Activated B cell treated with CpG ODN at 0.5 μM for 24 hours (primary cell): Measurements from ENCODE around the gene MAP3K15. TPM values are rescaled to one million over a fixed set of nuclear protein-coding genes. Genes with fewer than 3 reads are reported as not detected.
A peak's percentile ranks its signal among the peaks of the same experiment; 100 is the strongest.

Experiments used
- ATAC-seq: fragments of 200-7000 bp; cut with Tn5 transposase; one replicate; pipeline ENCODE4 v1.10.0; 2021; ENCODE audit warnings: low read depth, mild to moderate bottlenecking, moderate library complexity
- CTCF ChIA-PET: fragments of 350-600 bp; sonication (Branson Sonifier 250); formaldehyde crosslinking; loops from one replicate; lab custom pipeline; 2021; ENCODE audit warnings: antibody characterized with exemption; lab: Charles Lee
- POLR2A ChIA-PET: fragments of 350-600 bp; sonication (Branson Sonifier 250); formaldehyde crosslinking; loops from one replicate; lab custom pipeline; 2021; ENCODE audit warnings: antibody characterized with exemption; lab: Charles Lee
- DNase-seq: peaks from one replicate; pipeline ENCODE4 v3.0.0; 2022
- H3K27ac Mint-ChIP-seq: one replicate; pipeline ENCODE4 v1.8.0; 2020; ENCODE audit warnings: mixed read lengths
- H3K27me3 Mint-ChIP-seq: one replicate; pipeline ENCODE4 v1.8.0; 2021; ENCODE audit warnings: mixed read lengths
- H3K36me3 Mint-ChIP-seq: one replicate; pipeline ENCODE4 v1.8.0; 2021; ENCODE audit warnings: low read depth, mixed read lengths
- H3K4me1 Mint-ChIP-seq: one replicate; pipeline ENCODE4 v1.8.0; 2021; ENCODE audit warnings: mixed read lengths
- H3K4me3 Mint-ChIP-seq: one replicate; pipeline ENCODE4 v1.8.0; 2020; ENCODE audit warnings: mild to moderate bottlenecking, mixed read lengths
- H3K9me3 Mint-ChIP-seq: one replicate; pipeline ENCODE4 v1.8.0; 2020; ENCODE audit warnings: mixed read lengths
- intact Hi-C: fragments of 100-400 bp; cut with micrococcal nuclease; formaldehyde crosslinking; loops from one replicate; pipeline ENCODE4 v1.15.1; 2024
- total RNA-seq: library from RNA; stranded (reverse); gene quantifications from 2 replicates; pipeline ENCODE4 v1.2.3, GENCODE V29; 2022
- TF ChIP-seq, protein P1 (sequence below): fragments of 200-600 bp; IDR thresholded peaks from one replicate; pipeline ENCODE4 v1.8.0; 2022; ENCODE audit warnings: antibody characterized with exemption, mild to moderate bottlenecking

Gene MAP3K15
- total RNA-seq, 1 donor from 2014 or later, result 0.11 TPM

DNA sequence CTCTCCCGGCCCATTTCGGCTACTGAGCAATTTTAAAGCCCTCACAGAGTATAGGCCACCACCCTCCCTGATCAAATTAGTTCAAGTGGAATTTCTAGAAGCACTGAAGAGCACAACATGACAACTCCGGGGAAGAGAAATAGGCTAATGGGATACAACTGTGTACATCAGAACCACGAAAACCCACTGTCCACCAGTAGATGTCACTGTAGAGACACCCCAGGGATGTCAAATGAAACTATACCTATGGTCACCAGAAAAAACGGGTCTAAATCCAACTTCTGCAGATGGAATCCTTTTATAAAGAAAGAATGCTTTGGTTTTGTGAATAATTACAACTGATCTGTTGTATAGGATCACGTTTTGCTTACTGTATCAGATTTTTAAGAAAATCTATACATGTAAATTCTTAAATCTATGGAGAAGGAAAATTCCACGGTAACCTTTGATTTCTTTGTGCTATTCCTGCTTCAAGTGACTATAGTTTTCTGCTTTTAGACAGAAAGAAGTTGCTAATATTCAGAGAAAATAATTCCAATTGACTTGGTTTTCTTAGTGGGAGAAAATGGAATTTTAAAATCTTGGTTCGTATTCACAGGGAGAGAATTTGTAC is 29.5 kb upstream of the MAP3K15 start:
- Mint-ChIP-seq H3K36me3 (peaks cover 76% of the 10 kb centered on the region), H3K27ac (no peak overlapping the region), H3K27me3 (no peaks in the 10 kb centered on the region), H3K4me3 (no peak overlapping the region), H3K4me1 (no peaks in the 10 kb centered on the region), H3K9me3 (no peaks in the 10 kb centered on the region)
- ChIA-PET CTCF (no interaction called here), POLR2A (no interaction called here)
- ATAC-seq (peak; percentile 60), DNase-seq (no peak)
- TF ChIP-seq, protein P1, sequence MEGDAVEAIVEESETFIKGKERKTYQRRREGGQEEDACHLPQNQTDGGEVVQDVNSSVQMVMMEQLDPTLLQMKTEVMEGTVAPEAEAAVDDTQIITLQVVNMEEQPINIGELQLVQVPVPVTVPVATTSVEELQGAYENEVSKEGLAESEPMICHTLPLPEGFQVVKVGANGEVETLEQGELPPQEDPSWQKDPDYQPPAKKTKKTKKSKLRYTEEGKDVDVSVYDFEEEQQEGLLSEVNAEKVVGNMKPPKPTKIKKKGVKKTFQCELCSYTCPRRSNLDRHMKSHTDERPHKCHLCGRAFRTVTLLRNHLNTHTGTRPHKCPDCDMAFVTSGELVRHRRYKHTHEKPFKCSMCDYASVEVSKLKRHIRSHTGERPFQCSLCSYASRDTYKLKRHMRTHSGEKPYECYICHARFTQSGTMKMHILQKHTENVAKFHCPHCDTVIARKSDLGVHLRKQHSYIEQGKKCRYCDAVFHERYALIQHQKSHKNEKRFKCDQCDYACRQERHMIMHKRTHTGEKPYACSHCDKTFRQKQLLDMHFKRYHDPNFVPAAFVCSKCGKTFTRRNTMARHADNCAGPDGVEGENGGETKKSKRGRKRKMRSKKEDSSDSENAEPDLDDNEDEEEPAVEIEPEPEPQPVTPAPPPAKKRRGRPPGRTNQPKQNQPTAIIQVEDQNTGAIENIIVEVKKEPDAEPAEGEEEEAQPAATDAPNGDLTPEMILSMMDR, result no peak
- intact Hi-C loops, result loop anchor here (1.0 to 2.0 kb wide), 3 partner anchors 344 to 522 kb away; partner anchors contain the start of gene BCLAF3

- Mint-ChIP-seq H3K4me3 (no peak overlapping the region), H3K4me1 (no peaks in the 10 kb centered on the region), H3K36me3 (peaks cover 76% of the 10 kb centered on the region), H3K27me3 (no peaks in the 10 kb centered on the region), H3K27ac (no peak overlapping the region), H3K9me3 (no peaks in the 10 kb centered on the region)
- POLR2A ChIA-PET, result no interaction called here
- DNase-seq (no peak), ATAC-seq (no peak)
- TF ChIP-seq, protein P1, result no peak
- CTCF ChIA-PET, result no interaction called here
- intact Hi-C loops, result loop anchor here (1.0 to 2.0 kb wide), 3 partner anchors 344 to 523 kb away; partner anchors contain the start of gene BCLAF3
Measured at GRCh38 chrX:19543951-19544381, 28.7 kb upstream of the MAP3K15 start.

GRCh38 chrX:19543020-19543715 is 27.9 kb upstream of the MAP3K15 start:
- H3K9me3 Mint-ChIP-seq, result no peaks in the 10 kb centered on the region
- H3K36me3 Mint-ChIP-seq, result peaks cover 68% of the 10 kb centered on the region
- ChIA-PET POLR2A (no interaction called here), CTCF (no interaction called here)
- DNase-seq (no peak), ATAC-seq (no peak)
- TF ChIP-seq, protein P1, result no peak
- no peaks in the 10 kb centered on the region for H3K4me1 Mint-ChIP-seq
- no peak overlapping the region for H3K27ac Mint-ChIP-seq
- H3K4me3 Mint-ChIP-seq, result no peak overlapping the region
- no peaks in the 10 kb centered on the region for H3K27me3 Mint-ChIP-seq
- intact Hi-C loops, result no loop called here

DNA sequence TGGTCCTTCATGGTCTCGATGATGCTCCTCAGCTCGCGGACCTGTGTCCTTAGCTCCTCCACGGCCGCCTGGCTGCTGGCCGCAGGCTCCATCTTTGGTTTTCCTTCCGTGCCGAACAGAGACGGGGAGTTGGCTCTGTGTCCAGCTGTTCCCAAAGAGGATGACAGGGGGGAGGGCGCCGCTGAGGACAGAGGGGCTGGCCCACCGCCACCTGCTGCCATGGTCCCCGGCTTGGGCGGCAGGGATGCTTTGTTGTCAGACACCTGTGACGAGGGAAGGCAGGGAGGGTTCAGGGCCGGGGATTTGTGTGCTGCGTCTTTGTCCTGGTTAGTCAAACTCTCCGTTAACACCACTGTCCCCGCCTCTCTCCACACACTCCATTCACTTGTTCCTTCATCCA is 26.6 kb upstream of the MAP3K15 start:
- H3K9me3 Mint-ChIP-seq, result no peaks in the 10 kb centered on the region
- H3K4me3 Mint-ChIP-seq, result no peak overlapping the region
- TF ChIP-seq, protein P1, result no peak
- ATAC-seq, result no peak
- no peaks in the 10 kb centered on the region for H3K27me3 Mint-ChIP-seq
- no peaks in the 10 kb centered on the region for H3K4me1 Mint-ChIP-seq
- DNase-seq, result no peak
- peaks cover 67% of the 10 kb centered on the region for H3K36me3 Mint-ChIP-seq
- ChIA-PET CTCF (no interaction called here), POLR2A (no interaction called here)
- H3K27ac Mint-ChIP-seq, result no peak overlapping the region
- intact Hi-C loops, result no loop called here

DNA sequence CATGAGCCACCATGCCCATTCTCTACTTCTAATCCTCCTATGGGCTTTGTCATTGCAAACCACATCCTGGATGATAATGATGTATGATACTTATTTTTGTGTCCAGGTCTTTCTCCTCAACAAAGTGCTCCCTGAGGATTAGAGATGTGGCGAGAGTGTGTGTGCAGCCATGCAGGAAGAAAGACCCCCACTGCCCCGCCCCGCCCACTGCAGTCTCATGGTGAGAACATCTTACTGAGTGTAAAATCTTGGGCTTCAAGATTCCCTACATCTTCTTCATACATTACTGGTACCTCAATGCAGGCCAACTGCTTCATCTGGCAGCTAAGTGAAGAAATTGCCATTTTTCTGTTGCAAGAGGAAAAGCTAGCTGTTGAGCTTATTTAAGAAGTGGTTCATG is 25.9 kb upstream of the MAP3K15 start:
- intact Hi-C loops, result no loop called here

More for the DNA sequence above, 25.9 kb upstream of the MAP3K15 start:
- Mint-ChIP-seq H3K27ac (no peak overlapping the region), H3K4me3 (no peak overlapping the region), H3K27me3 (no peaks in the 10 kb centered on the region), H3K36me3 (peaks cover 68% of the 10 kb centered on the region), H3K9me3 (no peaks in the 10 kb centered on the region), H3K4me1 (no peaks in the 10 kb centered on the region)
- TF ChIP-seq, protein P1, result no peak
- DNase-seq (no peak), ATAC-seq (no peak)
- ChIA-PET POLR2A (no interaction called here), CTCF (no interaction called here)
